GM19455 (cell line): ENCODE measurements around the gene DLEC1.
A peak's percentile ranks its signal among the peaks of the same experiment; 100 is the strongest.
"Not testable (repeated sequence)": the region's sequence is repeated elsewhere in the genome, so short reads cannot be mapped to it uniquely, and the experiment has no call there.

Experiments
- ATAC-seq: cut with Tn5 transposase; IDR thresholded peaks from one replicate; pipeline ENCODE4 v1.9.1; 2021; ENCODE audit not compliant: unreplicated experiment

The DLEC1 gene

GRCh38 chr3:38135621-38136277, 96.7 kb downstream of the DLEC1 start:
- not testable (repeated sequence) for ATAC-seq

GRCh38 chr3:38136393-38136776, 97.4 kb downstream of the DLEC1 start:
- no peak for ATAC-seq

GRCh38 chr3:38136777-38137614, 98.0 kb downstream of the DLEC1 start, which contains the start of gene ACAA1:
Gene ACAA1 (minus strand): TSS chr3:38137127. CDS start chr3:38137035, 92 bp downstream.
- ATAC-seq = peak; percentile 81

GRCh38 chr3:38137615-38138348, 98.8 kb downstream of the DLEC1 start:
- no peak for ATAC-seq

DNA sequence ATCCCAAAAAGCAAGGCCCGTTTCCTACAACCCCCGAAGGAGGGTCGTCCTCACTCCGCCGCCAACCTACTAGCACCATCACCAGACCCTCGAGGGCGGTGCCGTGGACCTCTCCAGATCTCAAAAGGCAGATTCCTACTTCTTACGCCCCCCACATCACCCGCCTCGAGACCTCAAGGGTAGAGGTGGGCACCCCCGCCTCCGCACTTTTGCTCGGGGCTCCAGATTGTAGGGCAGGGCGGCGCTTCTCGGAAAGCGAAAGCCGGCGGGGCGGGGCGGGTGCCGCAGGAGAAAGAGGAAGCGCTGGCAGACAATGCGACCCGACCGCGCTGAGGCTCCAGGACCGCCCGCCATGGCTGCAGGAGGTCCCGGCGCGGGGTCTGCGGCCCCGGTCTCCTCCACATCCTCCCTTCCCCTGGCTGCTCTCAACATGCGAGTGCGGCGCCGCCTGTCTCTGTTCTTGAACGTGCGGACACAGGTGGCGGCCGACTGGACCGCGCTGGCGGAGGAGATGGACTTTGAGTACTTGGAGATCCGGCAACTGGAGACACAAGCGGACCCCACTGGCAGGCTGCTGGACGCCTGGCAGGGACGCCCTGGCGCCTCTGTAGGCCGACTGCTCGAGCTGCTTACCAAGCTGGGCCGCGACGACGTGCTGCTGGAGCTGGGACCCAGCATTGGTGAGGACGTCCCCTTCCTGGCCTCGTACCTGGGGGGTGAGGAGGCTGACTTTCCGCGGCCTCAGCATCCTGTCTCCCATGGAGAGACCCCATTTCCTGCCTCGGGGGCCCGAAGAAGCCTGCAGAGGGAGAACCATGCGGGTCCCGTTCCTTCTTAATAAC, 99.6 kb downstream of the DLEC1 start, which contains the start of gene MYD88:
Gene MYD88 (plus strand): TSS at position 313 of the 842 bp plus-strand sequence. CDS start 40 bp downstream, at position 353.
- ATAC-seq = peak; percentile 46

DNA sequence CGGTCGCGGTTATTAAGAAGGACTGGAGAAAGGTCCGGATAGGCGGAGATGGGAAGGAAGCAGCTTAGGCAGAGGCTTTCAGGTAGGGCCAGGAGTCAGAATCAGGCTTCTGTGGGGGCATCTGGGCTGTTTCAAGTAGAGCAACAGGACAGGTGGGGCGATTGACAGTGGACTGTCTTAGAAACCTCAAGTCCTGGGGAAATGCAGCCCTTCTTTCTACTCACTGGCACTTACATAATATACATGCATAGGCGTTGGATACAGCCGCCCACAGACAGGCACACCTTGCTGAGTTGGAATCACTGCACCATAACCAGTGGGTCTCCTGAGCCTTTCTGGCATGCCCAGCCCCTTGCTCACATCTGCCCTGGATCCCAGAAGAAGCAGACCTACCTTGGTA, 100.2 kb downstream of the DLEC1 start:
- ATAC-seq = no peak

- no peak for ATAC-seq
Measured at GRCh38 chr3:38139652-38140051, 100.6 kb downstream of the DLEC1 start.

- ATAC-seq = no peak
Measured at GRCh38 chr3:38140326-38141172, 101.5 kb downstream of the DLEC1 start.

- ATAC-seq = no peak
Measured at GRCh38 chr3:38141173-38141951, 102.4 kb downstream of the DLEC1 start.

DNA sequence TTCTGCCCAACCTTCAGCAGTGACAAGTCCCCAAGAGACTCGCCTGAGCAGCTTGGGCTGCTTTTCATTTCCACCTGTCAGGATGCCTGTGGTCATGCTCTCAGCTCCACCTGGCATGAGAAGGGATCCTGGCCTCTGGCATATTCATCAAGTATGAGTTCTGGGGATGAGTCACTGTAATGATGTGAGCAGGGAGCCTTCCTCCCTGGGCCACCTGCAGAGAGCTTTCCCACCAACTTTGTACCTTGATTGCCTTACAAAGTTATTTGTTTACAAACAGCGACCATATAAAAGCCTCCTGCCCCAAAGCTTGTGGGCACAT, 102.9 kb downstream of the DLEC1 start:
- ATAC-seq = no peak

GRCh38 chr3:38142959-38143358, 104.0 kb downstream of the DLEC1 start:
- ATAC-seq = no peak

DNA sequence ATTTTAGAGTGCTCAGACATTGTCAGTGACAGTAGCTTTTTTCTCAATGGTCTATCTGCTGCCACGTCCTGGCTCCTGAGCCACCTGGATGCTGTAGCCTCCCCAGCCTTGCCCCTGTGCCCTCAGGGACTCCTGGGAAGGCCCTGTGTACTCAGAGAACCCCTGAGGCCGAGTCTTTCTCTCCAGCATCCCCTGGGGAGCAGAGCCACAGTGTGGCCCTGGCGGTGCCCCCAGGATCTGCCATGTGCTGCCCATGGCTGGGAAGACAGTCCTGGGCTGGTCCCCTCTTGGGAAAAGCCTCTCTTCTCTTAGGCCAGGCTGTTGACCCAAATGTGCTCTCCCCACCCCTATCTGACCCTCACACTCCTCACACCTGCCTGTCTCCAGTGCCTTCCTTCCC, 104.5 kb downstream of the DLEC1 start:
- ATAC-seq = no peak

- ATAC-seq = no peak
Measured at GRCh38 chr3:38146504-38146903, 107.5 kb downstream of the DLEC1 start.

DNA sequence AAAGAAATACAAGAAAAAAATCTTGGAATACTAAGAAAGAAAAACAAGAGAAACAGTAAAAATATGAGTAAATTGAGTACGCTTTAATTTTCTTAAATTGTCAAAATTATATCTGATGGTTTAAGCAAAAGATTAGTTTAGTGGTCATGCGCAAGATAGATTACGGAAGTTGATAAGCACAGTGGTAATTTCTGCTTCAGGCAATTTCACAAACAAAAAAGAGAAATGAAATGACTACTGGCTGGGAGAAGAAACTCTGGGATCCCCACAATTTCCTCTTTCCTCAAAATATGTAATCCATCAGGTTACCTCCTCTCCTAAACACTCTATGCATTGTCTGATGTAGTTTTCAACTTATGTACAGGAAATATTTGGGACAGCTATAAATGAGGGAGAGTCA, 108.4 kb downstream of the DLEC1 start:
- ATAC-seq = no peak

DNA sequence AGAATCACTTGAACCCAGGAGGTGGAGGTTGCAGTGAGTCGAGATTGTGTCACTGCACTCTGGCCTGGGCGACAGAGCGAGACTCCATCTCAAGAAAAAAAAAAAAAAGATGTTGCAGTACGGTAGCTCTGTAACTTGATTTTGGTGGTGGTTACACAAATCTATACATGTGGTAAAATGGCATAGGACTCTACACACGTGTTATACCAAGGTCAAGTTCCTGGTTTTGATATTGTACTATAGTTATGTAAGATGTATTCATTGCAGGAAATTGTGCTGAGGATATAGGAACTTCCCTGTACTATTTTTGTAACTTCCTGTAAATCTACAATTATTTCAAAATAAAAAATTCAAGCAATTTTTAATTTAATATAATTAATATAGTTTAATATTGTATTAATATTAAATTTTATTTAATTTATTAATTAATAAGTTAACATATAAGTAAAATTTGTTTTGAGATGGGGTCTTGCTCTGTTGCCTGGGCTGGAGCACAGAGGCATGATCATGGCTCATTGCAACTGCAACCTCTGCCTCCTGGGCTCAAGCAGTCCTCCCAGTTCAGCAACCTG, 109.4 kb downstream of the DLEC1 start:
- no peak for ATAC-seq

- ATAC-seq = no peak
Measured at GRCh38 chr3:38149708-38150107, 110.7 kb downstream of the DLEC1 start.

- ATAC-seq = no peak
Measured at GRCh38 chr3:38150780-38151528, 111.9 kb downstream of the DLEC1 start.

- no peak for ATAC-seq
Measured at GRCh38 chr3:38151667-38152265, 112.8 kb downstream of the DLEC1 start.
